ENCODE data around the gene PANX1.

- TF ChIP-seq CTCF (conservative IDR thresholded peaks at IDR 0.05; ENCODE audit: low read depth in 2 of 2) (no peak), EZH2phosphoT487 (IDR thresholded peaks at IDR 0.05; ENCODE audit: unreplicated experiment) (no peak), REST (IDR thresholded peaks at IDR 0.05; ENCODE audit: unreplicated experiment) (no peak), POLR2AphosphoS5 (IDR thresholded peaks at IDR 0.05; ENCODE audit: low read depth) (no peak), STAT1 (IDR thresholded peaks at IDR 0.05; ENCODE audit: unreplicated experiment) (no peak), ZNF331 (CRISPR knock-in tag; IDR thresholded peaks at IDR 0.05; ENCODE audit: low read depth) (no peak), EZH2 (IDR thresholded peaks at IDR 0.05; ENCODE audit: low read depth, unreplicated experiment) (no peak)
- TF ChIP-seq, protein P1, sequence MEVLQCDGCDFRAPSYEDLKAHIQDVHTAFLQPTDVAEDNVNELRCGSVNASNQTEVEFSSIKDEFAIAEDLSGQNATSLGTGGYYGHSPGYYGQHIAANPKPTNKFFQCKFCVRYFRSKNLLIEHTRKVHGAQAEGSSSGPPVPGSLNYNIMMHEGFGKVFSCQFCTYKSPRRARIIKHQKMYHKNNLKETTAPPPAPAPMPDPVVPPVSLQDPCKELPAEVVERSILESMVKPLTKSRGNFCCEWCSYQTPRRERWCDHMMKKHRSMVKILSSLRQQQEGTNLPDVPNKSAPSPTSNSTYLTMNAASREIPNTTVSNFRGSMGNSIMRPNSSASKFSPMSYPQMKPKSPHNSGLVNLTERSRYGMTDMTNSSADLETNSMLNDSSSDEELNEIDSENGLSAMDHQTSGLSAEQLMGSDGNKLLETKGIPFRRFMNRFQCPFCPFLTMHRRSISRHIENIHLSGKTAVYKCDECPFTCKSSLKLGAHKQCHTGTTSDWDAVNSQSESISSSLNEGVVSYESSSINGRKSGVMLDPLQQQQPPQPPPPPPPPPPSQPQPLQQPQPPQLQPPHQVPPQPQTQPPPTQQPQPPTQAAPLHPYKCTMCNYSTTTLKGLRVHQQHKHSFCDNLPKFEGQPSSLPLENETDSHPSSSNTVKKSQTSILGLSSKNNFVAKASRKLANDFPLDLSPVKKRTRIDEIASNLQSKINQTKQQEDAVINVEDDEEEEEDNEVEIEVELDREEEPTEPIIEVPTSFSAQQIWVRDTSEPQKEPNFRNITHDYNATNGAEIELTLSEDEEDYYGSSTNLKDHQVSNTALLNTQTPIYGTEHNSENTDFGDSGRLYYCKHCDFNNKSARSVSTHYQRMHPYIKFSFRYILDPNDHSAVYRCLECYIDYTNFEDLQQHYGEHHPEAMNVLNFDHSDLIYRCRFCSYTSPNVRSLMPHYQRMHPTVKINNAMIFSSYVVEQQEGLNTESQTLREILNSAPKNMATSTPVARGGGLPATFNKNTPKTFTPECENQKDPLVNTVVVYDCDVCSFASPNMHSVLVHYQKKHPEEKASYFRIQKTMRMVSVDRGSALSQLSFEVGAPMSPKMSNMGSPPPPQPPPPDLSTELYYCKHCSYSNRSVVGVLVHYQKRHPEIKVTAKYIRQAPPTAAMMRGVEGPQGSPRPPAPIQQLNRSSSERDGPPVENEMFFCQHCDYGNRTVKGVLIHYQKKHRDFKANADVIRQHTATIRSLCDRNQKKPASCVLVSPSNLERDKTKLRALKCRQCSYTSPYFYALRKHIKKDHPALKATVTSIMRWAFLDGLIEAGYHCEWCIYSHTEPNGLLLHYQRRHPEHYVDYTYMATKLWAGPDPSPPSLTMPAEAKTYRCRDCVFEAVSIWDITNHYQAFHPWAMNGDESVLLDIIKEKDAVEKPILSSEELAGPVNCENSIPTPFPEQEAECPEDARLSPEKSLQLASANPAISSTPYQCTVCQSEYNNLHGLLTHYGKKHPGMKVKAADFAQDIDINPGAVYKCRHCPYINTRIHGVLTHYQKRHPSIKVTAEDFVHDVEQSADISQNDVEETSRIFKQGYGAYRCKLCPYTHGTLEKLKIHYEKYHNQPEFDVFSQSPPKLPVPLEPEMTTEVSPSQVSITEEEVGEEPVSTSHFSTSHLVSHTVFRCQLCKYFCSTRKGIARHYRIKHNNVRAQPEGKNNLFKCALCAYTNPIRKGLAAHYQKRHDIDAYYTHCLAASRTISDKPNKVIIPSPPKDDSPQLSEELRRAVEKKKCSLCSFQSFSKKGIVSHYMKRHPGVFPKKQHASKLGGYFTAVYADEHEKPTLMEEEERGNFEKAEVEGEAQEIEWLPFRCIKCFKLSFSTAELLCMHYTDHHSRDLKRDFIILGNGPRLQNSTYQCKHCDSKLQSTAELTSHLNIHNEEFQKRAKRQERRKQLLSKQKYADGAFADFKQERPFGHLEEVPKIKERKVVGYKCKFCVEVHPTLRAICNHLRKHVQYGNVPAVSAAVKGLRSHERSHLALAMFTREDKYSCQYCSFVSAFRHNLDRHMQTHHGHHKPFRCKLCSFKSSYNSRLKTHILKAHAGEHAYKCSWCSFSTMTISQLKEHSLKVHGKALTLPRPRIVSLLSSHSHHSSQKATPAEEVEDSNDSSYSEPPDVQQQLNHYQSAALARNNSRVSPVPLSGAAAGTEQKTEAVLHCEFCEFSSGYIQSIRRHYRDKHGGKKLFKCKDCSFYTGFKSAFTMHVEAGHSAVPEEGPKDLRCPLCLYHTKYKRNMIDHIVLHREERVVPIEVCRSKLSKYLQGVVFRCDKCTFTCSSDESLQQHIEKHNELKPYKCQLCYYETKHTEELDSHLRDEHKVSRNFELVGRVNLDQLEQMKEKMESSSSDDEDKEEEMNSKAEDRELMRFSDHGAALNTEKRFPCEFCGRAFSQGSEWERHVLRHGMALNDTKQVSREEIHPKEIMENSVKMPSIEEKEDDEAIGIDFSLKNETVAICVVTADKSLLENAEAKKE (CRISPR knock-in tag; IDR thresholded peaks at IDR 0.05): no peak
Measured at GRCh38 chr11:94145431-94145830, 16.8 kb downstream of the PANX1 start.

Measured in GM23338 (cell line).